ENCODE data around the gene USH1G.

The USH1G gene

GRCh38 chr17:74898376-74898946 lies 24.6 kb downstream of the USH1G start:
- Histone ChIP-seq H3K4me3 (replicated peaks; ENCODE audit: insufficient read depth, low read length) (no peak overlapping the region), H3K27me3 (ENCODE audit: insufficient read depth, poor library complexity, severe bottlenecking) (peaks cover 21% of the 10 kb centered on the region), H3K27ac (replicated peaks) (no peak overlapping the region)
- TF ChIP-seq REST (IDR thresholded peaks at IDR 0.05; ENCODE audit: insufficient replicate concordance, low read depth): no peak
- no peak for DNase-seq (ENCODE audit: low read depth in 1 of 2, low spot score in 1 of 2)

GRCh38 chr17:74893936-74894671 lies 29.0 kb downstream of the USH1G start:
- no peak overlapping the region for H3K27ac ChIP-seq (replicated peaks)
- H3K4me3 ChIP-seq (replicated peaks; ENCODE audit: insufficient read depth, low read length): no peak overlapping the region
- TF ChIP-seq GABPA (IDR thresholded peaks at IDR 0.05; ENCODE audit: low read depth) (no peak), POLR2AphosphoS5 (IDR thresholded peaks at IDR 0.05; ENCODE audit: low read depth) (no peak), REST (IDR thresholded peaks at IDR 0.05; ENCODE audit: insufficient replicate concordance, low read depth) (no peak), SPI1 (IDR thresholded peaks at IDR 0.05; ENCODE audit: borderline replicate concordance, low read depth) (no peak), CTCF (IDR thresholded peaks at IDR 0.05; ENCODE audit: insufficient read depth, low read length) (no peak)
- H3K27me3 ChIP-seq (ENCODE audit: insufficient read depth, poor library complexity, severe bottlenecking): peaks cover 35% of the 10 kb centered on the region
- DNase-seq (ENCODE audit: low read depth in 1 of 2, low spot score in 1 of 2): no peak

GRCh38 chr17:74892974-74893911 lies 29.8 kb downstream of the USH1G start, which contains the start of gene FADS6:
Gene FADS6, minus strand, starts transcription at chr17:74893633. Its CDS starts 38 bp downstream, at chr17:74893595.
- peaks cover 35% of the 10 kb centered on the region for H3K27me3 ChIP-seq (ENCODE audit: insufficient read depth, poor library complexity, severe bottlenecking)
- TF ChIP-seq CTCF (IDR thresholded peaks at IDR 0.05; ENCODE audit: insufficient read depth, low read length) (no peak), REST (IDR thresholded peaks at IDR 0.05; ENCODE audit: insufficient replicate concordance, low read depth) (no peak), POLR2AphosphoS5 (IDR thresholded peaks at IDR 0.05; ENCODE audit: low read depth) (no peak), SPI1 (IDR thresholded peaks at IDR 0.05; ENCODE audit: borderline replicate concordance, low read depth) (no peak), GABPA (IDR thresholded peaks at IDR 0.05; ENCODE audit: low read depth) (no peak)
- no peak for DNase-seq (ENCODE audit: low read depth in 1 of 2, low spot score in 1 of 2)
- H3K4me3 ChIP-seq (replicated peaks; ENCODE audit: insufficient read depth, low read length): no peak within 1 kb of the TSS
- no peak within 1 kb of the TSS for H3K27ac ChIP-seq (replicated peaks)
